Gastroesophageal sphincter (tissue), 3 donors: ENCODE results near the gene MARCO.

Source experiments
- EP300 ChIP-seq: sonication (generic); formaldehyde crosslinking; IDR thresholded peaks from one replicate; pipeline ENCODE4 v1.6.1; 2017; ENCODE audit warnings: antibody characterized with exemption, mild to moderate bottlenecking
- POLR2A ChIP-seq, 2 donors: fragments of 450-650 bp; IDR thresholded peaks; one replicate each; pipeline ENCODE4 v1.6.1; 2017; ENCODE audit warnings: antibody characterized with exemption in 2 of 2, mild to moderate bottlenecking in 2 of 2, moderate library complexity in 1 of 2
- POLR2AphosphoS5 ChIP-seq: sonication (generic); formaldehyde crosslinking; IDR thresholded peaks from one replicate; pipeline ENCODE4 v1.6.1; 2017; ENCODE audit warnings: antibody characterized with exemption
- TF ChIP-seq, protein P1 (sequence below), 4 experiments: fragments of 200-600 bp in 2 of 4; fragments of 450-650 bp in 2 of 4; sonication (generic) in 1 of 4; IDR thresholded peaks; one replicate each; pipeline ENCODE4 v1.5.1; 2017 to 2019; ENCODE audit warnings: antibody characterized with exemption in 4 of 4, mild to moderate bottlenecking in 2 of 4, moderate library complexity in 2 of 4

DNA sequence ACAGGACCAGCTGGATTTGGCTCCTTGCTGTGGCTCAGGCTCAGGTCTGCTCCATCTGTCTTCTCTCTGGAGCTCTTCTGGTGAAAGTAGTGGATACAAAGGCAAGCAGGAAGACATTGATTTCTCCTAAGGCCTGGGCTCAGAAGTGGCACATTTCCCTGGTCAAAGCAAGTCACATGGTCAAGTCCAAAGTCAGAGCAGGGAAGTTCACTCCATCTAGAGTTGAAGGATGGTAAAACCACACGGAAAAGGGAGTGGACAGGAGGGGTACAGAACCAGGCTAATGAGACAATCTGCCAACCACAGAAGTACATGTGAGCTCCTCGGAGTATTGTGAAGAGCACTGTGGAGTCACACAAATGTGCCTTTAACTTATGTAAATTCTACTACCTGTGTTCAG, 66.1 kb downstream of the MARCO start:
- no peak for TF ChIP-seq POLR2A (IDR thresholded peaks at IDR 0.05)
- TF ChIP-seq, protein P1, sequence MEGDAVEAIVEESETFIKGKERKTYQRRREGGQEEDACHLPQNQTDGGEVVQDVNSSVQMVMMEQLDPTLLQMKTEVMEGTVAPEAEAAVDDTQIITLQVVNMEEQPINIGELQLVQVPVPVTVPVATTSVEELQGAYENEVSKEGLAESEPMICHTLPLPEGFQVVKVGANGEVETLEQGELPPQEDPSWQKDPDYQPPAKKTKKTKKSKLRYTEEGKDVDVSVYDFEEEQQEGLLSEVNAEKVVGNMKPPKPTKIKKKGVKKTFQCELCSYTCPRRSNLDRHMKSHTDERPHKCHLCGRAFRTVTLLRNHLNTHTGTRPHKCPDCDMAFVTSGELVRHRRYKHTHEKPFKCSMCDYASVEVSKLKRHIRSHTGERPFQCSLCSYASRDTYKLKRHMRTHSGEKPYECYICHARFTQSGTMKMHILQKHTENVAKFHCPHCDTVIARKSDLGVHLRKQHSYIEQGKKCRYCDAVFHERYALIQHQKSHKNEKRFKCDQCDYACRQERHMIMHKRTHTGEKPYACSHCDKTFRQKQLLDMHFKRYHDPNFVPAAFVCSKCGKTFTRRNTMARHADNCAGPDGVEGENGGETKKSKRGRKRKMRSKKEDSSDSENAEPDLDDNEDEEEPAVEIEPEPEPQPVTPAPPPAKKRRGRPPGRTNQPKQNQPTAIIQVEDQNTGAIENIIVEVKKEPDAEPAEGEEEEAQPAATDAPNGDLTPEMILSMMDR (IDR thresholded peaks at IDR 0.05), result no peak
- no peak for TF ChIP-seq POLR2AphosphoS5
- TF ChIP-seq EP300, result no peak
